Upper lobe of right lung (tissue), 1 donor: ENCODE measurements around the gene SYT12. TPM values are rescaled to one million over a fixed set of nuclear protein-coding genes. Genes with fewer than 3 reads are reported as not detected.

Experiments
- ATAC-seq: fragments of 200-7000 bp; cut with Tn5 transposase; one replicate; pipeline ENCODE4 v1.9.1; 2020; ENCODE audit warnings: mild to moderate bottlenecking, moderate library complexity
- DNase-seq: peaks from one replicate; pipeline ENCODE4 v3.0.0-alpha.2; 2020
- H3K27ac ChIP-seq: fragments of 200-600 bp; one replicate; pipeline ENCODE4 v1.8.0; 2022
- H3K27me3 ChIP-seq: fragments of 200-600 bp; one replicate; pipeline ENCODE4 v1.8.0; 2022; ENCODE audit warnings: mild to moderate bottlenecking
- H3K36me3 ChIP-seq: fragments of 200-600 bp; one replicate; pipeline ENCODE4 v1.8.0; 2022
- H3K4me1 ChIP-seq: fragments of 200-600 bp; one replicate; pipeline ENCODE4 v1.8.0; 2022
- H3K4me3 ChIP-seq: fragments of 200-600 bp; one replicate; pipeline ENCODE4 v1.8.0; 2022; ENCODE audit warnings: mild to moderate bottlenecking
- H3K9me3 ChIP-seq: fragments of 200-600 bp; one replicate; pipeline ENCODE4 v1.8.0; 2022
- CTCF ChIP-seq: fragments of 200-600 bp; IDR thresholded peaks from one replicate; pipeline ENCODE4 v1.8.0; 2022; ENCODE audit warnings: antibody characterized with exemption
- intact Hi-C: fragments of 100-400 bp; cut with DNase I; formaldehyde crosslinking; loops from one replicate; pipeline ENCODE4 v1.11.0; 2022
- total RNA-seq: library from RNA; stranded (reverse); fragmentation: NEBNext Ultra II Directional; extraction: Animal tissue kit (Norgen Biotek cat#: 25700); gene quantifications from one replicate; pipeline ENCODE4 v1.2.1, GENCODE V29; 2021
- donor health status: DM: no; HTN: yes; CAD: no; lungs with severe emphysema.

Gene SYT12
- total RNA-seq, 1 donor from 2014 or later, result not detected

- Histone ChIP-seq H3K36me3 (no peaks in the 10 kb centered on the region), H3K9me3 (no peaks in the 10 kb centered on the region), H3K4me3 (no peak overlapping the region), H3K4me1 (no peaks in the 10 kb centered on the region), H3K27ac (no peak overlapping the region), H3K27me3 (no peaks in the 10 kb centered on the region)
- ATAC-seq (no peak), DNase-seq (no peak)
- intact Hi-C loops, result no loop called here
- TF ChIP-seq CTCF, result no peak
Observed at GRCh38 chr11:67014343-67014742, 8.6 kb upstream of the SYT12 start.

- no peak overlapping the region for H3K4me3 ChIP-seq
- no peaks in the 10 kb centered on the region for H3K27me3 ChIP-seq
- no peak for ATAC-seq
- no peaks in the 10 kb centered on the region for H3K4me1 ChIP-seq
- no peak for TF ChIP-seq CTCF
- H3K9me3 ChIP-seq, result no peaks in the 10 kb centered on the region
- H3K27ac ChIP-seq, result no peak overlapping the region
- H3K36me3 ChIP-seq, result no peaks in the 10 kb centered on the region
- no peak for DNase-seq
- intact Hi-C loops, result no loop called here
Observed at GRCh38 chr11:67015048-67015447, 7.9 kb upstream of the SYT12 start.

- intact Hi-C loops, result no loop called here
- Histone ChIP-seq H3K4me1 (no peaks in the 10 kb centered on the region), H3K27me3 (no peaks in the 10 kb centered on the region), H3K27ac (no peak overlapping the region), H3K36me3 (no peaks in the 10 kb centered on the region), H3K9me3 (no peaks in the 10 kb centered on the region), H3K4me3 (no peak overlapping the region)
- no peak for DNase-seq
- ATAC-seq, result no peak
- no peak for TF ChIP-seq CTCF
Observed at GRCh38 chr11:67016550-67016949, 6.4 kb upstream of the SYT12 start.

GRCh38 chr11:67020949-67021348 lies 2.0 kb upstream of the SYT12 start:
- peaks cover 22% of the 10 kb centered on the region for H3K27me3 ChIP-seq
- no peak overlapping the region for H3K4me3 ChIP-seq
- ATAC-seq (no peak), DNase-seq (no peak)
- H3K27ac ChIP-seq, result no peak overlapping the region
- H3K9me3 ChIP-seq, result no peaks in the 10 kb centered on the region
- intact Hi-C loops, result no loop called here
- no peak for TF ChIP-seq CTCF
- H3K36me3 ChIP-seq, result no peaks in the 10 kb centered on the region
- H3K4me1 ChIP-seq, result peaks cover 11% of the 10 kb centered on the region

DNA sequence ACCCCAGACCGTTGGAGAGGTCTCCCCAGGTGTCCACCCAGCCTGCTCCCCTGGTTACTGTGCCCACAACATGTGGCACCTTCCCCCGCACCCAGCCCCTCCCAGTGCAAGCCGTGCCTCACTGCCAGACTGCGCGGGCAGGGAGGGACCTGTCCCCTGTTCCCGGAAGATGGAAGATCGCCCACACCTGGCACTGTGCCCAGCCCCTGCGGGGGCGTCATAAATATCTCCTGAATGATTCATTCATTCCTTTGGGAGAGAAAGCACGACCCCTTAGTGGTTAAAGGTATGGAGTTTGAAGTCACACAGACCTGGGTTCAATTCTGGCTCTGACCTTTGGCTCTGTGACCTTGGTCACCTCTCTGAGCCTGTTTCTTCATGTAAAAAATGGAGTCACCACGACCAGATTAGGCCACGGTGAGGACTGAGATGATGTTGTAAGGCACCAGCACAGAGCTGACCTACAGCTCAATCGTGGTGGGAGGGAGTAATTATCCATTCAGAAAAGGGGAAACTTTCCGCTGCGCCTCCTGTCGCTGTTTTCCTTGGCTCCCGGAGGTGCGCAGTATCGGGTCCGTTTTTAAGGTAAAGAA lies 497 bp upstream of the SYT12 start:
- Histone ChIP-seq H3K27me3 (peaks cover 22% of the 10 kb centered on the region), H3K27ac (no peak overlapping the region)

More for the DNA sequence above, 497 bp upstream of the SYT12 start:
- DNase-seq, result no peak
- H3K36me3 ChIP-seq, result no peaks in the 10 kb centered on the region
- peak overlapping the region; percentile 12 for H3K4me3 ChIP-seq
- no peaks in the 10 kb centered on the region for H3K9me3 ChIP-seq
- intact Hi-C loops, result no loop called here
- H3K4me1 ChIP-seq, result peaks cover 11% of the 10 kb centered on the region
- no peak for TF ChIP-seq CTCF
- ATAC-seq, result no peak
